IMR-90 (cell line): ENCODE results near the gene ADAMTS5. TPM values are rescaled to one million over a fixed set of nuclear protein-coding genes. Genes with fewer than 3 reads are reported as not detected.

Source experiments
- ATAC-seq: fragments of 200-7000 bp; cut with Tn5 transposase; 2 replicates; pipeline ENCODE4 v1.9.1; 2020; ENCODE audit warnings: low read depth, mild to moderate bottlenecking, moderate library complexity
- BruUV-seq: library from RNA; stranded (reverse); fragments of 400-500 nt; replicated peaks from 2 replicates; lab custom pipeline; 2021; lab: Mats Ljungman, UMichigan
- CTCF ChIA-PET: fragments of 300-600 bp; formaldehyde crosslinking; extraction: SDS; loops from one replicate; lab custom pipeline; 2021; ENCODE audit warnings: antibody characterized with exemption; lab: Yijun Ruan, JAX
- POLR2A ChIA-PET: fragments of 300-600 bp; sonication (Branson Sonifier 250); formaldehyde crosslinking; loops from one replicate; lab custom pipeline; 2022; ENCODE audit warnings: antibody characterized with exemption; ENCODE audit not compliant: unreplicated experiment; lab: Charles Lee
- DNase-seq: peaks from one replicate; pipeline ENCODE4 v3.0.0; 2013
- H2AFZ ChIP-seq: replicated peaks from 2 replicates; pipeline ENCODE3; 2013; ENCODE audit warnings: low read length, mild to moderate bottlenecking; ENCODE audit not compliant: poor library complexity
- H2AK5ac ChIP-seq: 2 replicates; pipeline ENCODE4 v1.6.1; 2013; ENCODE audit warnings: low read depth, low read length, inconsistent platforms
- H2AK9ac ChIP-seq: replicated peaks from 2 replicates; pipeline ENCODE3; 2013; ENCODE audit warnings: mild to moderate bottlenecking, low read depth, low read length, moderate library complexity; ENCODE audit not compliant: poor library complexity
- H2BK120ac ChIP-seq: 2 replicates; pipeline ENCODE4 v1.6.1; 2013; ENCODE audit warnings: low read depth, low read length, inconsistent platforms
- H2BK15ac ChIP-seq: 3 replicates; pipeline ENCODE4 v1.6.1; 2013; ENCODE audit warnings: low read depth, low read length, inconsistent platforms
- H2BK20ac ChIP-seq: 2 replicates; pipeline ENCODE4 v1.6.1; 2013; ENCODE audit warnings: low read depth, mild to moderate bottlenecking, inconsistent platforms, low read length, moderate library complexity
- H2BK5ac ChIP-seq: 2 replicates; pipeline ENCODE4 v1.6.1; 2013; ENCODE audit warnings: mild to moderate bottlenecking, low read depth, low read length, inconsistent platforms; ENCODE audit not compliant: poor library complexity, severe bottlenecking
- H3K14ac ChIP-seq: replicated peaks from 2 replicates; pipeline ENCODE4 v1.6.1; 2013; ENCODE audit warnings: low read depth, low read length, inconsistent platforms
- H3K18ac ChIP-seq: 2 replicates; pipeline ENCODE4 v1.6.1; 2013; ENCODE audit warnings: low read depth, low read length, control low read depth
- H3K23ac ChIP-seq: 2 replicates; pipeline ENCODE4 v1.6.1; 2013; ENCODE audit warnings: low read depth, low read length, inconsistent platforms
- H3K27ac ChIP-seq: 2 replicates; pipeline ENCODE4 v1.5.1; 2013; ENCODE audit warnings: mild to moderate bottlenecking, control low read depth, low read length; ENCODE audit not compliant: insufficient read depth
- H3K27me3 ChIP-seq: 2 replicates; pipeline ENCODE4 v1.6.1; 2013; ENCODE audit warnings: low read length; ENCODE audit not compliant: control insufficient read depth, insufficient read depth
- H3K36me3 ChIP-seq: 2 replicates; pipeline ENCODE4 v1.6.1; 2013; ENCODE audit warnings: low read length, mixed read lengths; ENCODE audit not compliant: control insufficient read depth, insufficient read depth
- H3K4ac ChIP-seq: 2 replicates; pipeline ENCODE4 v1.6.1; 2013; ENCODE audit warnings: low read depth, low read length, inconsistent platforms
- H3K4me1 ChIP-seq: 2 replicates; pipeline ENCODE4 v1.6.1; 2013; ENCODE audit warnings: low read length, mixed read lengths; ENCODE audit not compliant: control insufficient read depth, insufficient read depth
- H3K4me2 ChIP-seq: 2 replicates; pipeline ENCODE4 v1.6.1; 2013; ENCODE audit warnings: low read depth, mild to moderate bottlenecking, control low read depth, low read length, moderate library complexity
- H3K4me3 ChIP-seq: 2 replicates; pipeline ENCODE4 v1.5.1; 2013; ENCODE audit warnings: low read depth, mild to moderate bottlenecking, control low read depth, low read length, moderate library complexity; ENCODE audit not compliant: insufficient read depth
- H3K56ac ChIP-seq: 2 replicates; pipeline ENCODE4 v1.6.1; 2013; ENCODE audit warnings: low read length, inconsistent platforms; ENCODE audit not compliant: insufficient read depth; ENCODE audit errors: extremely low read depth
- H3K79me1 ChIP-seq, 2 experiments: 2 replicates each; pipeline ENCODE4 v1.6.1; 2013; ENCODE audit warnings: low read length in 2 of 2, inconsistent platforms in 1 of 2, low read depth in 1 of 2
- H3K9ac ChIP-seq: 2 replicates; pipeline ENCODE4 v1.6.1; 2013; ENCODE audit warnings: low read depth, low read length, control low read depth
- H3K9me1 ChIP-seq: 2 replicates; pipeline ENCODE4 v1.6.1; 2013; ENCODE audit warnings: low read length, inconsistent platforms; ENCODE audit not compliant: insufficient read depth
- H3K9me3 ChIP-seq: 2 replicates; pipeline ENCODE4 v1.6.1; 2013; ENCODE audit warnings: low read length; ENCODE audit not compliant: control insufficient read depth, insufficient read depth
- H4K20me1 ChIP-seq: 2 replicates; pipeline ENCODE4 v1.6.1; 2013; ENCODE audit warnings: low read length, inconsistent platforms; ENCODE audit not compliant: insufficient read depth
- H4K5ac ChIP-seq: 2 replicates; pipeline ENCODE4 v1.6.1; 2013; ENCODE audit warnings: mild to moderate bottlenecking, low read depth, low read length, control low read depth
- H4K8ac ChIP-seq, 2 experiments: 2 replicates each; pipeline ENCODE4 v1.6.1; 2013; ENCODE audit warnings: low read depth in 2 of 2, low read length in 2 of 2, control low read depth in 1 of 2, inconsistent platforms in 1 of 2
- H4K91ac ChIP-seq: 2 replicates; pipeline ENCODE4 v1.6.1; 2013; ENCODE audit warnings: low read depth, low read length, inconsistent platforms; ENCODE audit not compliant: insufficient read depth
- BHLHE40 ChIP-seq: fragments of 150-350 bp; IDR thresholded peaks from 2 replicates; pipeline ENCODE4 v1.6.1; 2016; ENCODE audit warnings: mild to moderate bottlenecking, low read depth, low read length
- CHD1 ChIP-seq: IDR thresholded peaks from 2 replicates; pipeline ENCODE4 v1.6.1; 2012; ENCODE audit warnings: low read depth, low read length, improper control_type of control experiment
- ELK1 ChIP-seq: fragments of 150-350 bp; IDR thresholded peaks from 2 replicates; pipeline ENCODE4 v1.6.1; 2016; ENCODE audit warnings: low read depth, mild to moderate bottlenecking, low read length, moderate library complexity, borderline replicate concordance
- MXI1 ChIP-seq: IDR thresholded peaks from 2 replicates; pipeline ENCODE4 v1.6.1; 2012; ENCODE audit warnings: low read depth, mild to moderate bottlenecking, low read length, moderate library complexity, borderline replicate concordance
- RAD21 ChIP-seq: IDR thresholded peaks from 2 replicates; pipeline ENCODE4 v1.6.1; 2012; ENCODE audit warnings: low read length, improper control_type of control experiment
- RCOR1 ChIP-seq: IDR thresholded peaks from 2 replicates; pipeline ENCODE4 v1.6.1; 2012; ENCODE audit warnings: mild to moderate bottlenecking, low read length, improper control_type of control experiment; ENCODE audit not compliant: insufficient replicate concordance
- WGBS, 2 experiments: methylation state at CpG; one replicate each; pipeline versions ENCODE4 v1.1.5 to v1.1.7; 2013; ENCODE audit warnings: missing lambda C conversion rate in 2 of 2; ENCODE audit not compliant: insufficient read length in 1 of 2; ENCODE audit errors: extremely low coverage in 2 of 2; 5-methylcytosine and 5-hydroxymethylcytosine counted together
- dilution Hi-C: fragments of 300-500 bp; cut with HindIII; formaldehyde crosslinking; loops from one replicate; pipeline ENCODE4 v1.14.3; 2018; ENCODE audit warnings: low sequenced_read_pairs; ENCODE audit not compliant: unreplicated experiment
- in situ Hi-C: fragments of 300-500 bp; cut with MboI; formaldehyde crosslinking; loops from 3 replicates; pipeline ENCODE4 v1.14.3; 2019; ENCODE audit warnings: low sequenced_read_pairs, inconsistent platforms, mixed read lengths
- intact Hi-C: fragments of 100-400 bp; cut with micrococcal nuclease; formaldehyde crosslinking; loops from 2 replicates; pipeline ENCODE4 v1.10.0; 2022
- polyA plus RNA-seq, 3 experiments: library from polyadenylated mRNA; depleted of rRNA; stranded (reverse); fragments of >200 nt; gene quantifications; 2 replicates each; pipeline ENCODE4 v1.2.3, GENCODE V29; 2012; ENCODE audit warnings: low replicate concordance in 1 of 3
- total RNA-seq: library from RNA; depleted of rRNA; stranded (reverse); fragments of >200 nt; gene quantifications from 2 replicates; pipeline ENCODE4 v1.2.3, GENCODE V29; 2012

The ADAMTS5 gene
- total and polyA plus RNA-seq, 2 of the 4 experiments (the other 2 are of a cell fraction), result 0.54 to 0.58 TPM

- Histone ChIP-seq H3K14ac (no peak overlapping the region), H3K27me3 (no peaks in the 10 kb centered on the region), H3K18ac (no peak overlapping the region; the same call in 1 of the 2 replicates), H3K9ac (no peak overlapping the region), H3K4ac (no peak overlapping the region; the same call in 1 of the 2 replicates), H2AFZ (no peak overlapping the region), H2BK120ac (no peak overlapping the region), H4K91ac (no peak overlapping the region), H2BK20ac (no peak overlapping the region), H3K9me1 (no peaks in the 10 kb centered on the region; the same call in 1 of the 2 replicates), H3K56ac (no peak overlapping the region), H2AK5ac (no peak overlapping the region), H2BK15ac (no peak overlapping the region), H4K5ac (no peak overlapping the region), H4K8ac (no peak overlapping the region), H3K4me1 (peaks cover 5% of the 10 kb centered on the region; the same call in 1 of the 2 replicates), H3K23ac (no peak overlapping the region), H2BK5ac (no peak overlapping the region), H3K4me3 (no peak overlapping the region), H4K20me1 (no peaks in the 10 kb centered on the region), H3K36me3 (peaks cover 19% of the 10 kb centered on the region), H3K4me2 (no peak overlapping the region), H3K27ac (no peak overlapping the region), H3K9me3 (no peaks in the 10 kb centered on the region), H2AK9ac (no peak overlapping the region), H3K79me1 (no peaks in the 10 kb centered on the region)
- in situ Hi-C loops, result no loop called here
- dilution Hi-C loops, result no loop called here
- DNase-seq (no peak), ATAC-seq (no peak)
- ChIA-PET POLR2A (no interaction called here), CTCF (no interaction called here)
- BruUV-seq, result no TSS peak
- intact Hi-C loops, result no loop called here
- TF ChIP-seq RCOR1 (no peak), CHD1 (no peak), RAD21 (no peak), BHLHE40 (no peak), MXI1 (no peak), ELK1 (no peak)
- 95% methylated on average over 6 of the region's 10 CpGs; no CpG with 5 or more reads in 1 of the 2 experiments for WGBS, 2 experiments
Observed at GRCh38 chr21:26923986-26924385, 42.9 kb downstream of the ADAMTS5 start.
